ENCODE data around the gene MSX1. TPM values are rescaled to one million over a fixed set of nuclear protein-coding genes. Genes with fewer than 3 reads are reported as not detected.

MSX1 gene
- total RNA-seq, 4 donors from 2014 or later: 1.2 to 4.4 (median 2.5) TPM

GRCh38 chr4:4831825-4832224, 27.6 kb upstream of the MSX1 start:
- TF ChIP-seq CTCF (IDR thresholded peaks at IDR 0.05 in 4 of 5, conservative IDR thresholded peaks at IDR 0.05 in 1 of 5) (no peak), POLR2A (IDR thresholded peaks at IDR 0.05) (no peak)
- in situ Hi-C loops (cut with MboI; ENCODE audit: low sequenced_read_pairs in 4 of 4): no loop called here
- Histone ChIP-seq H3K4me1 (no peaks in the 10 kb centered on the region), H3K9me3 (no peaks in the 10 kb centered on the region), H3K27me3 (no peaks in the 10 kb centered on the region), H3K4me3 (no peak overlapping the region), H3K27ac (no peak overlapping the region), H3K36me3 (no peaks in the 10 kb centered on the region)
- DNase-seq (no peak), ATAC-seq (no peak)
- intact Hi-C loops (cut with DNase I; ENCODE audit: low total_unique reads): no loop called here

- in situ Hi-C loops (cut with MboI; ENCODE audit: low sequenced_read_pairs in 4 of 4): no loop called here
These were observed 23.4 kb upstream of the MSX1 start for GRCh38 chr4:4836044-4836443.

GRCh38 chr4:4837316-4837715, 22.1 kb upstream of the MSX1 start:
- no peaks in the 10 kb centered on the region for H3K9me3 ChIP-seq
- in situ Hi-C loops (cut with MboI; ENCODE audit: low sequenced_read_pairs in 4 of 4) (no loop called here), intact Hi-C loops (cut with DNase I; ENCODE audit: low total_unique reads) (no loop called here)
- DNase-seq (no peak), ATAC-seq (no peak)
- H3K27me3 ChIP-seq: peaks cover 3 to 6% (median 6%) of the 10 kb centered on the region in 3 donors
- no peak overlapping the region for H3K27ac ChIP-seq
- no peaks in the 10 kb centered on the region for H3K36me3 ChIP-seq
- no peak for TF ChIP-seq CTCF (IDR thresholded peaks at IDR 0.05 in 4 of 5, conservative IDR thresholded peaks at IDR 0.05 in 1 of 5)
- TF ChIP-seq POLR2A (IDR thresholded peaks at IDR 0.05): no peak
- no peaks in the 10 kb centered on the region for H3K4me1 ChIP-seq
- no peak overlapping the region for H3K4me3 ChIP-seq

More at GRCh38 chr4:4836044-4836443, 23.4 kb upstream of the MSX1 start:
- ATAC-seq (no peak), DNase-seq (no peak)
- no peak overlapping the region for H3K27ac ChIP-seq
- H3K36me3 ChIP-seq: no peaks in the 10 kb centered on the region
- TF ChIP-seq CTCF (IDR thresholded peaks at IDR 0.05 in 4 of 5, conservative IDR thresholded peaks at IDR 0.05 in 1 of 5) (no peak), POLR2A (IDR thresholded peaks at IDR 0.05) (no peak)
- no peaks in the 10 kb centered on the region for H3K9me3 ChIP-seq
- intact Hi-C loops (cut with DNase I; ENCODE audit: low total_unique reads): no loop called here
- peaks cover 0 to 3% (median 1%) of the 10 kb centered on the region in 3 donors for H3K27me3 ChIP-seq
- H3K4me1 ChIP-seq: no peaks in the 10 kb centered on the region
- no peak overlapping the region for H3K4me3 ChIP-seq

GRCh38 chr4:4838051-4838935, 21.2 kb upstream of the MSX1 start:
- H3K36me3 ChIP-seq: no peaks in the 10 kb centered on the region
- TF ChIP-seq POLR2A (IDR thresholded peaks at IDR 0.05) (no peak), CTCF (IDR thresholded peaks at IDR 0.05 in 4 of 5, conservative IDR thresholded peaks at IDR 0.05 in 1 of 5) (no peak)
- no peaks in the 10 kb centered on the region for H3K4me1 ChIP-seq
- H3K9me3 ChIP-seq: no peaks in the 10 kb centered on the region
- H3K4me3 ChIP-seq: no peak overlapping the region
- in situ Hi-C loops (cut with MboI; ENCODE audit: low sequenced_read_pairs in 4 of 4): no loop called here
- H3K27ac ChIP-seq: no peak overlapping the region
- intact Hi-C loops (cut with DNase I; ENCODE audit: low total_unique reads): no loop called here
- ATAC-seq (no peak), DNase-seq (no peak)
- peaks cover 3 to 9% (median 9%) of the 10 kb centered on the region in 3 donors for H3K27me3 ChIP-seq
